ENCODE results near the gene SMARCC2. TPM values are rescaled to one million over a fixed set of nuclear protein-coding genes. Genes with fewer than 3 reads are reported as not detected.
"Not testable (repeated sequence)": the region's sequence is repeated elsewhere in the genome, so short reads cannot be mapped to it uniquely, and the experiment has no call there.

The SMARCC2 gene
- total RNA-seq, 1 experiment from 2014 or later: 99.7 TPM

DNA sequence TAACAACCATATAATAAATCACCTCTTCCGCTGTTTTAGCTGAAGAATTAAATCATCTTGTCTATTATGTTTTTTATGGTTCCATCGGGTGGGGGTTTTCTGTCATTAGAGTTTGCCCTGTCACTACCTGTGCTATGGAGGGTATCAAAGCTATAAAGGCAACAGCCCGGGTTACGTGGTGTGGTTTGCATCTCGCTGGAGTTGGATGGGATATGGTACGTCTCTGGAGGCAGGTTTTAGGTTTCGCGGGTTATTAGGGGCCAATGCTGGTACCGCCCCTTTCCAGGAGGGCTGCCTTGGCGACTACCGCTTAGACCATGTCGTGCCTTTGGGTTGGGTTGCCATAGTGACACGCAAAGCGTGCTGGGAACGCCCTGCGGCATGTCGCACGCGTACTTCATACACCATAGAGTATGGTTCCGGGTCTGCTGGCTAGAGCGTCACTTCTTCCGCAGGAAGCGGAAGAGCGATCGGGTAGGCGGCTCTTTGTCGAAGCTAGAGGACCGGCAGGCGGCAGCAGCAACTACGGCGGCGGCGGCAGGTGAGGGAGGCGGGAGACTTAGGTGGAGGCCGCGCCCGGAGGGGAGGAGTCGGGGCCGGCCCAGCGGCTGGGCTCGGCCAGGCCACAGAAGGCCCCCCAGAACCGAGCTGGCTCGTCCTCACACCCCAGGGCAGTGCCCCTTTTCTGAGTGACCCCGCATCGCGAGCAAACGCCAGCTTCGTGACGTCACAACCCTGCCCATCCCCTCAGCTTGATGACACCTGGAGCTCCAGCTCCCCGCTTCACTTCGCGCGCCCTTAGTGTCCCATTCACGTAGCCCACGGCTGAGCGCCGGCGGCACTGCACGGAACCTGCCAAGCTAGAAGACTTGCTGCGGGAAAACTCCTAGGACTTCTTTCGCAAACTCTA is 71.2 kb downstream of the SMARCC2 start, which contains the start of gene ZC3H10:
Gene ZC3H10, plus strand, starts transcription at position 489 of the 910 bp plus-strand sequence. CDS start 2,297 bp downstream, outside the sequence.
- H3K9ac ChIP-seq (ENCODE audit: low read length): peak within 1 kb of the TSS; percentile 92
- POLR2A ChIA-PET: interaction anchor here (0.6 to 4.6 kb wide), 22 partner anchors 10 to 1665 kb away, joined by 3 to 75 read pairs (median 4); partner anchors contain the start of genes ERBB3, ESYT1, MYL6 and PA2G4
- H3K4me3 ChIP-seq (replicated peaks in 1 of 2; ENCODE audit: low read depth in 1 of 2, low read length in 2 of 2): peak within 1 kb of the TSS; percentile 80 to 82
- peaks cover 18% of the 10 kb centered on the region for H3K79me2 ChIP-seq (ENCODE audit: insufficient read depth, low read length)
- CTCF ChIA-PET: interaction anchor here (0.5 to 3.3 kb wide), 11 partner anchors 10 to 181 kb away, joined by 3 to 29 read pairs (median 5); partner anchors contain the start of genes ESYT1, MYL6, MYL6B and PA2G4
- peak within 1 kb of the TSS; percentile 88 for H3K4me2 ChIP-seq (ENCODE audit: low read length)
- ATAC-seq (peak; percentile 73), DNase-seq (ENCODE audit: low read depth, low spot score) (peak; percentile 99)
- H4K20me1 ChIP-seq (ENCODE audit: insufficient read depth): no peaks in the 10 kb centered on the region
- peaks cover 7 to 36% of the 10 kb centered on the region in 2 experiments for H3K36me3 ChIP-seq (ENCODE audit: control insufficient read depth in 1 of 2, insufficient read depth in 2 of 2, low read length in 2 of 2)
- RAD21 ChIA-PET (ENCODE audit: low non-redundant PET in 1 of 2, low total read pairs in 2 of 2, uncharacterized antibody in 2 of 2, unreplicated experiment in 2 of 2): interaction anchor here (0.7 to 1.2 kb wide), 3 partner anchors 37 to 71 kb away, joined by 3 to 4 read pairs (median 3); partner anchors contain the start of gene SMARCC2 (in 1 of the 2)
- H3K9me3 ChIP-seq (ENCODE audit: control insufficient read depth in 1 of 2, insufficient read depth in 1 of 2, low read depth in 1 of 2, low read length in 2 of 2): no peaks in the 10 kb centered on the region
- peaks cover 23 to 34% of the 10 kb centered on the region in 2 experiments for H3K4me1 ChIP-seq (ENCODE audit: control insufficient read depth in 1 of 2, insufficient read depth in 2 of 2, low read length in 2 of 2)
- H3K9me2 ChIP-seq (ENCODE audit: insufficient read depth): no peaks in the 10 kb centered on the region
- peak; percentile 77 for TF ChIP-seq TCF7L2 (IDR thresholded peaks at IDR 0.05; ENCODE audit: borderline replicate concordance, extremely low read depth, insufficient read depth, insufficient read length)
- TF ChIP-seq CTCF (IDR thresholded peaks at IDR 0.05 in 2 of 3, conservative IDR thresholded peaks at IDR 0.05 in 1 of 3; ENCODE audit: borderline replicate concordance in 1 of 3, insufficient read depth in 1 of 3, low read depth in 2 of 3, low read length in 2 of 3): peak in 2 of 3 experiments; percentile 30 to 37; a peak in 3 of 6 replicates
- peak; percentile 98 for TF ChIP-seq POLR2AphosphoS5 (IDR thresholded peaks at IDR 0.05; ENCODE audit: low read depth, low read length)
- no peak for TF ChIP-seq SIN3A (IDR thresholded peaks at IDR 0.05; ENCODE audit: low read depth)
- peak; percentile 79 for TF ChIP-seq ZBTB33 (IDR thresholded peaks at IDR 0.05; ENCODE audit: extremely low read depth, insufficient replicate concordance, low read length)
- TF ChIP-seq YY1 (IDR thresholded peaks at IDR 0.05; ENCODE audit: extremely low read depth, insufficient replicate concordance, low read depth, low read length): peak; percentile 90
- no peak for TF ChIP-seq ATF3 (IDR thresholded peaks at IDR 0.05)
- peak; percentile 48 for TF ChIP-seq ZFX (IDR thresholded peaks at IDR 0.05)
- peak; percentile 99 for TF ChIP-seq POLR2A (IDR thresholded peaks at IDR 0.05; ENCODE audit: borderline replicate concordance, extremely low read depth, insufficient read depth, insufficient read length)
- intact Hi-C loops (cut with micrococcal nuclease): loop anchor here (2.0 to 10.0 kb wide), 7 partner anchors 41 to 519 kb away; partner anchors contain the start of genes COQ10A, CS, MYL6 and SUOX
- no peak within 1 kb of the TSS for H2AFZ ChIP-seq (ENCODE audit: low read depth, low read length, poor library complexity, severe bottlenecking)
- no TSS peak for BruUV-seq (replicated peaks)
- peak within 1 kb of the TSS; percentile 93 for H3K27ac ChIP-seq (ENCODE audit: low read depth, low read length)
- H3K27me3 ChIP-seq (ENCODE audit: insufficient read depth, low read length): no peaks in the 10 kb centered on the region

GRCh38 chr12:56117082-56117706 is 72.1 kb downstream of the SMARCC2 start:
- Histone ChIP-seq H3K4me2 (ENCODE audit: low read length) (peak overlapping the region; percentile 88), H3K79me2 (ENCODE audit: insufficient read depth, low read length) (peaks cover 18% of the 10 kb centered on the region), H3K4me3 (replicated peaks in 1 of 2; ENCODE audit: low read depth in 1 of 2, low read length in 2 of 2) (peak overlapping the region; percentile 80 to 82), H3K27ac (ENCODE audit: low read depth, low read length) (peak overlapping the region; percentile 93), H3K4me1 (ENCODE audit: control insufficient read depth in 1 of 2, insufficient read depth in 2 of 2, low read length in 2 of 2) (peaks cover 23 to 34% of the 10 kb centered on the region in 2 experiments), H3K9ac (ENCODE audit: low read length) (peak overlapping the region; percentile 92), H3K36me3 (ENCODE audit: control insufficient read depth in 1 of 2, insufficient read depth in 2 of 2, low read length in 2 of 2) (peaks cover 9 to 42% of the 10 kb centered on the region in 2 experiments)
- ChIA-PET POLR2A (interaction anchor here (0.6 to 4.6 kb wide), 13 partner anchors 11 to 1664 kb away, joined by 3 to 75 read pairs (median 7); partner anchors contain the start of genes ERBB3, ESYT1, MYL6 and PA2G4), CTCF (interaction anchor here (3.3 kb wide), 1 partner anchor 10 kb away, joined by 24 read pairs; the partner anchor contains the start of gene ESYT1)
- BruUV-seq (replicated peaks); H4K20me1 ChIP-seq (ENCODE audit: insufficient read depth); H3K9me2 ChIP-seq (ENCODE audit: insufficient read depth); H2AFZ ChIP-seq (ENCODE audit: low read depth, low read length, poor library complexity, severe bottlenecking); RAD21 ChIA-PET (ENCODE audit: low non-redundant PET in 1 of 2, low total read pairs in 2 of 2, uncharacterized antibody in 2 of 2, unreplicated experiment in 2 of 2); DNase-seq (ENCODE audit: low read depth, low spot score); H3K9me3 ChIP-seq (ENCODE audit: control insufficient read depth in 1 of 2, insufficient read depth in 1 of 2, low read depth in 1 of 2, low read length in 2 of 2); ATAC-seq; H3K27me3 ChIP-seq (ENCODE audit: insufficient read depth, low read length): not testable (repeated sequence)
- intact Hi-C loops (cut with micrococcal nuclease): loop anchor here (5.0 to 10.0 kb wide), 2 partner anchors 120 to 382 kb away; partner anchors contain the start of gene SUOX
